Heart left ventricle (tissue), 16 donors: ENCODE data around the gene GATA6. TPM values are rescaled to one million over a fixed set of nuclear protein-coding genes. Genes with fewer than 3 reads are reported as not detected.

Experiments used
- ATAC-seq, 4 donors: fragments of 200-7000 bp; cut with Tn5 transposase; one replicate each; pipeline ENCODE4 v1.9.1; 2020 to 2022; ENCODE audit warnings: moderate library complexity in 4 of 4, mild to moderate bottlenecking in 3 of 4, moderate number of reproducible peaks in 1 of 4
- DNase-seq, 5 donors: peaks; one replicate each; pipeline ENCODE4 v3.0.0-alpha.2; 2020
- H3K27ac ChIP-seq, 12 donors: fragments of 200-600 bp; sonication (generic) in 4 of 12; one replicate each; pipeline versions ENCODE4 v1.5.0 to v1.8.0; 2016 to 2022; ENCODE audit warnings: mild to moderate bottlenecking in 2 of 12
- H3K27me3 ChIP-seq, 9 donors: fragments of 200-600 bp; sonication (generic) in 2 of 9; one replicate each; pipeline versions ENCODE4 v1.5.1 to v1.8.0; 2016 to 2022; ENCODE audit warnings: mild to moderate bottlenecking in 3 of 9
- H3K36me3 ChIP-seq, 9 donors: fragments of 200-600 bp; sonication (generic) in 2 of 9; one replicate each; pipeline versions ENCODE4 v1.5.0 to v1.8.0; 2018 to 2022; ENCODE audit warnings: mild to moderate bottlenecking in 2 of 9
- H3K4me1 ChIP-seq, 12 donors: fragments of 200-600 bp; sonication (generic) in 4 of 12; one replicate each; pipeline versions ENCODE4 v1.5.0 to v1.8.0; 2016 to 2022; ENCODE audit warnings: mild to moderate bottlenecking in 3 of 12
- H3K4me3 ChIP-seq, 12 donors: fragments of 200-600 bp; sonication (generic) in 4 of 12; one replicate each; pipeline versions ENCODE4 v1.5.0 to v1.8.0; 2017 to 2022; ENCODE audit warnings: mild to moderate bottlenecking in 9 of 12, moderate library complexity in 4 of 12
- H3K9me3 ChIP-seq, 12 donors: fragments of 200-600 bp; sonication (generic) in 4 of 12; one replicate each; pipeline versions ENCODE4 v1.5.0 to v1.8.0; 2016 to 2022; ENCODE audit warnings: mild to moderate bottlenecking in 1 of 12
- CTCF ChIP-seq, 12 donors: fragments of 200-600 bp; sonication (generic) in 4 of 12; IDR thresholded peaks; one replicate each; pipeline versions ENCODE4 v1.5.0 to v1.8.0; 2018 to 2022; ENCODE audit warnings: antibody characterized with exemption in 12 of 12, mild to moderate bottlenecking in 5 of 12
- POLR2A ChIP-seq, 2 donors: fragments of 450-650 bp; IDR thresholded peaks; one replicate each; pipeline ENCODE4 v1.6.1; 2017; ENCODE audit warnings: antibody characterized with exemption in 2 of 2, mild to moderate bottlenecking in 2 of 2, moderate library complexity in 2 of 2
- WGBS, 4 donors: extraction: QIAGEN DNeasy Blood & Tissue Kit in 2 of 4; methylation state at CpG; one replicate each; pipeline versions ENCODE4 v1.1.5 to v1.1.7; 2013 to 2018; 5-methylcytosine and 5-hydroxymethylcytosine counted together
- intact Hi-C, 10 donors: fragments of 100-400 bp; cut with DNase I; formaldehyde crosslinking; loops; one replicate each; pipeline versions ENCODE4 v1.11.1 to v1.14.2; 2022
- polyA plus RNA-seq, 2 donors: library from polyadenylated mRNA; stranded (reverse); fragments of 200-250 nt; gene quantifications; one replicate each; pipeline ENCODE4 v1.2.3, GENCODE V29; 2013
- total RNA-seq, 9 donors: library from RNA; depleted of rRNA in 2 of 9; stranded (reverse); fragments of >200 nt in 2 of 9; fragmentation: NEBNext Ultra II Directional in 3 of 9; extraction: Animal tissue kit (Norgen Biotek cat#: 25700) in 3 of 9; gene quantifications; one replicate each; pipeline versions ENCODE4 v1.1.0 to v1.2.4, GENCODE V29; 2016 to 2023
- donor health status: ischemic (EF 13 %, LVEDD 7.1; RV severe dilation, severe dysfunction).
- donor health status: healthy with polysubstance abuse.
- donor health status: DM: no; HTN: yes; CAD: no.
- donor health status: DM: no; HTN: no; CAD: no.
- donor health status: ischemic (EF 25% LVEDD 6.9; RV normal size, moderate dysfunction).
- donor health status: ischemic (EF 25% LVEDD 5.7; RV mildly dilated, moderate dysfunction).
- donor health status: healthy.
- donor health status: DM: yes; HTN: yes; CAD: no.
- donor health status: ischemic (EF 35%, LVEDD 5.7; RV mildly dilated, moderate dysfunction).
- donor health status: nonischemic (EF 11% LVEDD 7.7; RV severe dilation, severe dysfunction).
- donor health status: DM: yes; HTN: yes; CAD: no.
- donor health status: PGD.
- donor health status: ischemic (EF 29% LVEDD 5.4; RV normal size, mild dysfunction).
- donor health status: nonischemic (EF 23%, LVEDD 6.1; RV moderate dilation, normal function).

GATA6 gene
- total and polyA plus RNA-seq, 11 donors: 42.1 to 97.7 (median 74.9) TPM

DNA sequence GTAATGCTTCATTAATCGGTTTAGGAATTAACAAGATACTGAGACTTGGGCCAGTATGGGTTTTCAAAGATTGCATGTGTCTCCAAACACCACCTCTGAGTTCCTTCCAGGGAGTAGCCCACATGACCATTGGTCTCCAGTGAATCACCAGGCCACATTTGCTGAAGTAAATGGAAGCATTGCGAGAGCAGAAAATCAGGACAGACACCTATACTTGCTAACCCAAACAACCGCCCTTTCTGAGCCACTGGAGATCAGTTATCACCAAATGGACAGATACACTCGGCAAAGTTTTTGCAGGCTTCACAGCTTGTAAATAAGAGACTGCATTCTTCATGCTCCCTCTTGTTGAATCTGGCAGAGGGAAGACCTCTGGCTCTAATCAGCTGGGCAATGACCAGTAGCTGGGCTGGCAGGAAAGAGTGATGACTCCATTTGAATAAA, 40.9 kb downstream of the GATA6 start:
- WGBS, 4 donors: 47 to 66% (median 61%) methylated on average over 4 of the region's 4 CpGs
- no peak for DNase-seq
- H3K36me3 ChIP-seq: no peaks in the 10 kb centered on the region
- no peak overlapping the region for H3K4me3 ChIP-seq
- H3K27ac ChIP-seq: peak overlapping the region in 8 of 12 donors; percentile 3 to 59 (median 37)
- intact Hi-C loops: loop anchor here in 3 of 10 donors (5.0 to 10.0 kb wide), 3 partner anchors 52 to 57 kb away; no protein-coding TSS in a partner anchor
- no peak for TF ChIP-seq POLR2A (IDR thresholded peaks at IDR 0.05)
- TF ChIP-seq CTCF (IDR thresholded peaks at IDR 0.05): no peak
- H3K4me1 ChIP-seq: peaks cover 2 to 75% (median 42%) of the 10 kb centered on the region in 12 donors
- H3K9me3 ChIP-seq: no peaks in the 10 kb centered on the region
- no peaks in the 10 kb centered on the region for H3K27me3 ChIP-seq
- peak in 2 of 4 donors; percentile 34 to 45 for ATAC-seq

- Histone ChIP-seq H3K9me3 (no peaks in the 10 kb centered on the region), H3K27ac (peak overlapping the region in 4 of 12 donors; percentile 29 to 55 (median 37)), H3K4me1 (peaks cover 2 to 63% (median 32%) of the 10 kb centered on the region in 12 donors), H3K4me3 (no peak overlapping the region), H3K36me3 (no peaks in the 10 kb centered on the region), H3K27me3 (no peaks in the 10 kb centered on the region)
- ATAC-seq (peak in 2 of 4 donors; percentile 30 to 48), DNase-seq (no peak)
- no peak for TF ChIP-seq CTCF (IDR thresholded peaks at IDR 0.05)
- no peak for TF ChIP-seq POLR2A (IDR thresholded peaks at IDR 0.05)
- WGBS, 4 donors: 20 to 41% (median 28%) methylated on average over 2 of the region's 2 CpGs
- intact Hi-C loops: loop anchor here in 3 of 10 donors (5.0 to 10.0 kb wide), 3 partner anchors 51 to 56 kb away; no protein-coding TSS in a partner anchor
Measured at GRCh38 chr18:22211657-22212056, 42.3 kb downstream of the GATA6 start.

GRCh38 chr18:22213333-22213973, 44.1 kb downstream of the GATA6 start:
- intact Hi-C loops: loop anchor here in 3 of 10 donors (5.0 to 10.0 kb wide), 3 partner anchors 49 to 54 kb away; no protein-coding TSS in a partner anchor
- no peak overlapping the region for H3K4me3 ChIP-seq
- WGBS, 4 donors: 46 to 51% (median 50%) methylated on average over 6 of the region's 6 CpGs
- H3K27ac ChIP-seq: peak overlapping the region in 8 of 12 donors; percentile 3 to 69 (median 49)
- no peaks in the 10 kb centered on the region for H3K9me3 ChIP-seq
- DNase-seq (peak in 3 of 5 donors; percentile 39 to 54 (median 48)), ATAC-seq (peak; percentile 62 to 75 (median 68))
- peaks cover 0 to 55% (median 29%) of the 10 kb centered on the region in 12 donors for H3K4me1 ChIP-seq
- no peaks in the 10 kb centered on the region for H3K36me3 ChIP-seq
- no peaks in the 10 kb centered on the region for H3K27me3 ChIP-seq
- TF ChIP-seq POLR2A (IDR thresholded peaks at IDR 0.05) (no peak), CTCF (IDR thresholded peaks at IDR 0.05) (no peak)
